ENCODE data around the gene RMC1. TPM values are rescaled to one million over a fixed set of nuclear protein-coding genes. Genes with fewer than 3 reads are reported as not detected.
"Not testable (repeated sequence)": the region's sequence is repeated elsewhere in the genome, so short reads cannot be mapped to it uniquely, and the experiment has no call there.

Gene RMC1
- total RNA-seq, 2 donors from 2014 or later = 12.0 to 28.5 TPM

DNA sequence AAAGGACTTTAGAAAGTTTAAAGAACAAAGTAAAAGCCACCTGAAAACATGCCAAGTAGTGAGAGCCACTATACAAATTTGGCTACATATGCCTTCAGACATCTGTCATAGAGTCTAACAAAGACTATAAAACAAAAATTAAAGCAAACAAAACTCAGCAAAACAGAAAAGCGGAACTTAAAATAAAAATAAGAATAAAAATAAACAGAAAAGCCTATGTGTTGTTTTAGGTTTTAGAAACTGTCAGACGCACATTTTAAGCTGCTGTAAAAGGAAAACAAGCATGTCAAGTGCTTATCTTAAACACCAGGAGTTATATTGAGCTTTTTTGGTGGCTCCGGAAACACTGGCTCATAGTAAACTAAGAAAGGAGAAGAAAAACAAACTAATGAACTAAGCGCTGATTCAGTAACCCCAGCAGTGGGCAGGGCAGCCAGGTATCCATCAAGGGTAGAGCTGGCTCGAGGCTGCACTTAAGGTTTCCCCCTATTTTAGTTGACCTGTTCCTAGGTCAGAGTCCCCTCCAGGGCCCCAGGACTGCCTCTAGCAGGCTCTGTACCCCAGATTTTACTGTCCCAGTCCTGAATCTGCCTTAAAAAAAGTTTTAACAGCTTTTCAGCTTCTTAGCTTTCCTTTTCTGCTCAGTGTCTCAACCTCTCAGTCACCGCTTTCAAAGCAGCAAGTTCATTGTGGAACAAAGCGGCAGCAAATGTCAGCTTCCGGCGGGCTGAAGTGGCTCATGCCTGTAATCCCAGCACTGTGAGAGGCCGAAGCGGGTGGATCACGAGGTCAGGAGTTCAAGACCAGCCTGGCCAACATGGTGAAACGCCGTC is 15.4 kb upstream of the RMC1 start:
- H3K9me3 ChIP-seq = no peaks in the 10 kb centered on the region
- H3K36me3 ChIP-seq = no peaks in the 10 kb centered on the region
- peak overlapping the region; percentile 57 to 71 for H3K27ac ChIP-seq
- peak overlapping the region in 1 of 2 donors; percentile 8 for H3K4me3 ChIP-seq
- TF ChIP-seq POLR2A (IDR thresholded peaks at IDR 0.05) = no peak
- no peak for TF ChIP-seq POLR2AphosphoS5 (IDR thresholded peaks at IDR 0.05)
- TF ChIP-seq, protein P1, sequence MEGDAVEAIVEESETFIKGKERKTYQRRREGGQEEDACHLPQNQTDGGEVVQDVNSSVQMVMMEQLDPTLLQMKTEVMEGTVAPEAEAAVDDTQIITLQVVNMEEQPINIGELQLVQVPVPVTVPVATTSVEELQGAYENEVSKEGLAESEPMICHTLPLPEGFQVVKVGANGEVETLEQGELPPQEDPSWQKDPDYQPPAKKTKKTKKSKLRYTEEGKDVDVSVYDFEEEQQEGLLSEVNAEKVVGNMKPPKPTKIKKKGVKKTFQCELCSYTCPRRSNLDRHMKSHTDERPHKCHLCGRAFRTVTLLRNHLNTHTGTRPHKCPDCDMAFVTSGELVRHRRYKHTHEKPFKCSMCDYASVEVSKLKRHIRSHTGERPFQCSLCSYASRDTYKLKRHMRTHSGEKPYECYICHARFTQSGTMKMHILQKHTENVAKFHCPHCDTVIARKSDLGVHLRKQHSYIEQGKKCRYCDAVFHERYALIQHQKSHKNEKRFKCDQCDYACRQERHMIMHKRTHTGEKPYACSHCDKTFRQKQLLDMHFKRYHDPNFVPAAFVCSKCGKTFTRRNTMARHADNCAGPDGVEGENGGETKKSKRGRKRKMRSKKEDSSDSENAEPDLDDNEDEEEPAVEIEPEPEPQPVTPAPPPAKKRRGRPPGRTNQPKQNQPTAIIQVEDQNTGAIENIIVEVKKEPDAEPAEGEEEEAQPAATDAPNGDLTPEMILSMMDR (IDR thresholded peaks at IDR 0.05) = no peak
- no peak for DNase-seq (ENCODE audit: low spot score)
- H3K27me3 ChIP-seq (replicated peaks; ENCODE audit: insufficient read depth) = no peaks in the 10 kb centered on the region
- WGBS = 31% methylated on average over 14 of the region's 14 CpGs
- H3K4me1 ChIP-seq (replicated peaks) = no peaks in the 10 kb centered on the region
- intact Hi-C loops (cut with DNase I) = no loop called here

DNA sequence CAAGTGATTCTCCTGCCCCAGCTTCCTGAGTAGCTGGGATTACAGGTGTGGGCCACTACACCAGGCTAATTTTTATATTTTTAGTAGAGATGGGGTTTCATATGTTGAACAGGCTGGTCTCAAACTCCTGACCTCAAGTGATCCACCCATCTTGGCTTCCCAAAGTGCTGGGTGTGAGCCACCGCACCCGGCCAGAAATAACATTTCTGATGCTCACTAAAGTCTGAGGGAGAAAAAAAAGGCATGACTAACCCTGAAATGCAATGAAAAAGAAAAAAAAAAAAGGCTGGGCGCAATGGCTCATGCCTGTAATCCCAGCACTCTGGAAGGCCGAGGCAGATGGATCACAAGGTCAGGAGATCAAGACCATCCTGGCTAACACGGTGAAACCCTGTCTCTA is 13.7 kb upstream of the RMC1 start:
- H3K27ac ChIP-seq; H3K27me3 ChIP-seq (replicated peaks; ENCODE audit: insufficient read depth); H3K4me3 ChIP-seq; H3K36me3 ChIP-seq; H3K4me1 ChIP-seq (replicated peaks); intact Hi-C loops (cut with DNase I); H3K9me3 ChIP-seq; DNase-seq (ENCODE audit: low spot score): not testable (repeated sequence)
- 71% methylated on average over 5 of the region's 5 CpGs for WGBS

DNA sequence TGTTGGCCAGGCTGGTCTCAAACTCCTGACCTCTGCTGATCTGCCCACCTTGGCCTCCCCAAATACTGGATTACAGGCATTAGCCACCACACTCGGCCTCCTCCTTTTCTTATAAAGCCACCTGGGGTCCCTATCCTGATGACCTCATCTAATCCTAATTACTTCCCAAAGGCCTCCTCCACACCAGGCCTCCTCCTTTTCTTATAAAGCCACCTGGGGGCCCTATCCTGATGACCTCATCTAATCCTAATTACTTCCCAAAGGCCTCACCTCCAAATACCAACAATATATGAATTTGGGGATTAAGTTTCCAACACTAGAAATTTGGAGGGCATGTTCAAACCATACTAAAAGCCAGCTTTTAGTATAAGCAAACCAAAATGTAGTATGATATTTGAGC is 9.7 kb upstream of the RMC1 start:
- TF ChIP-seq, protein P1 (IDR thresholded peaks at IDR 0.05) = no peak
- TF ChIP-seq POLR2AphosphoS5 (IDR thresholded peaks at IDR 0.05) (no peak), POLR2A (IDR thresholded peaks at IDR 0.05) (no peak)
- Histone ChIP-seq H3K4me1 (replicated peaks) (no peaks in the 10 kb centered on the region), H3K4me3 (no peak overlapping the region), H3K27me3 (replicated peaks; ENCODE audit: insufficient read depth) (no peaks in the 10 kb centered on the region), H3K27ac (no peak overlapping the region), H3K9me3 (no peaks in the 10 kb centered on the region), H3K36me3 (no peaks in the 10 kb centered on the region)
- 93% methylated on average over 1 of the region's 1 CpG for WGBS
- intact Hi-C loops (cut with DNase I) = no loop called here
- DNase-seq (ENCODE audit: low spot score) = no peak

DNA sequence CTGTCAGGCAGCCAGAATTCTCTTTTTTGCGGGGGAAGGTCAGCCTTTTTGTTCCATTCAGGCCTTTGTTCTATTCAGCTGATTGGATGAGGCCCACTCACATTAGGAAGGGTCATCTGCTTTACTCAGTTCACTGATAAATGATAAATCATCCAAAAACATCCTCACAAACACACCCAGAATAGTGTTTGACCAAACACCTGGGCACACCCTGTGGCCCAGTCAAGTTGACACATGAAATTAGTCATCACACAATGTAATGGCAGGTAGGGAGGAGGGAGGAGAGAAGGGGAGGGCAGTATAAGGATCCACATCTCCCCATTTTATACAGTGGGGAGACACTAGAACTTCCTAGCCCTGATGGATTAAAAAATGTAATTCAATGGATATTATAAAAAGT is 8.3 kb upstream of the RMC1 start:
- WGBS = 67% methylated on average over 1 of the region's 1 CpG
- H3K36me3 ChIP-seq = no peaks in the 10 kb centered on the region
- H3K9me3 ChIP-seq = no peaks in the 10 kb centered on the region
- H3K4me1 ChIP-seq (replicated peaks) = no peaks in the 10 kb centered on the region
- TF ChIP-seq, protein P1 (IDR thresholded peaks at IDR 0.05) = no peak
- no peak for TF ChIP-seq POLR2A (IDR thresholded peaks at IDR 0.05)
- TF ChIP-seq POLR2AphosphoS5 (IDR thresholded peaks at IDR 0.05) = no peak
- intact Hi-C loops (cut with DNase I) = no loop called here
- DNase-seq (ENCODE audit: low spot score) = no peak
- no peak overlapping the region for H3K4me3 ChIP-seq
- H3K27ac ChIP-seq = no peak overlapping the region
- no peaks in the 10 kb centered on the region for H3K27me3 ChIP-seq (replicated peaks; ENCODE audit: insufficient read depth)

DNA sequence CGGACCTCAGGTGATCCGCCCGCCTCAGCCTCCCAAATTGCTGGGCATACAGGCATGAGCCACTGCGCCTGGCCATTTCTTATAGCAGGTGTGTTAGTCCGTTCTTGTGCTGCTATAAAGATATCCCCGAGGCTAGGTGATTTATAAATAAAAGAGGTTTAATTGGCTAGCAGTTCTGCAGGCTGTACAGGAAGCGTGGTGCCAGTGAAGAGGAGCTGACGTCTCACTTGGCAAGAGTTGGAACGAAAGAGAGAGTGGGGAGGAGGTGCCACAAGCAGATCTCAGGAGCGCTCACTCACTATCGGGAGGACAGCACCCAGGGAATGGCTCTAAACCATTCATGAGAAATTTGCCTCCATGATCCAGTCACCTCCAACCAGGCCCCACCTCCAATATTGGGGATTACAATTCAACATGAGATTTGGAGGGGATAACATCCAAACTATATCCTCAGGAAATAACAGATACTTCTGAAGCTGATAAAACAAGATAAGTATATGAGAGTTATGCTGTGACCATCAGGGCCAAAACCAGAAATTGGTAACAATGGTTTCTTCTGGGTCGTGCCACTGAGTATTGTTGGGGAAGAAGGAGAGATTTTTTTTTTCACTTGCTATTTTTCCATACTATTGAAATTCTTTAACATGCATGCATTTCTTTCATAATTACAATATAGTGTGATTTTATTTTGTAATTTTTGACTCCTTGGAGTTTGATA is 7.4 kb upstream of the RMC1 start:
- Histone ChIP-seq H3K4me3 (no peak overlapping the region), H3K4me1 (replicated peaks) (no peaks in the 10 kb centered on the region), H3K9me3 (no peaks in the 10 kb centered on the region), H3K36me3 (no peaks in the 10 kb centered on the region), H3K27ac (peak overlapping the region; percentile 45 to 52), H3K27me3 (replicated peaks; ENCODE audit: insufficient read depth) (no peaks in the 10 kb centered on the region)
- DNase-seq (ENCODE audit: low spot score) = peak; percentile 69
- intact Hi-C loops (cut with DNase I) = no loop called here
- 42% methylated on average over 12 of the region's 12 CpGs for WGBS
- TF ChIP-seq POLR2AphosphoS5 (IDR thresholded peaks at IDR 0.05) (peak; percentile 73), POLR2A (IDR thresholded peaks at IDR 0.05) (no peak)
- TF ChIP-seq, protein P1 (IDR thresholded peaks at IDR 0.05) = no peak
